Ovary (tissue), 3 donors: ENCODE results near the gene SLC39A7.

ENCODE experiments used
- CTCF ChIP-seq, 3 donors: fragments of 450-650 bp in 2 of 3; fragments of 200-600 bp in 1 of 3; IDR thresholded peaks; one replicate each; pipeline versions ENCODE4 v1.5.1 to v1.8.0; 2016 to 2022; ENCODE audit warnings: antibody characterized with exemption in 3 of 3, mild to moderate bottlenecking in 1 of 3
- EP300 ChIP-seq: sonication (generic); formaldehyde crosslinking; IDR thresholded peaks from one replicate; pipeline ENCODE4 v1.6.1; 2017; ENCODE audit warnings: antibody characterized with exemption
- POLR2A ChIP-seq: fragments of 450-650 bp; IDR thresholded peaks from one replicate; pipeline ENCODE4 v1.6.1; 2017; ENCODE audit warnings: antibody characterized with exemption, mild to moderate bottlenecking, moderate library complexity
- donor health status: DM: no; HTN: no; CAD: no.

GRCh38 chr6:33206864-33207551, 6.3 kb downstream of the SLC39A7 start:
- TF ChIP-seq CTCF (IDR thresholded peaks at IDR 0.05) = no peak
- TF ChIP-seq POLR2A = no peak
- TF ChIP-seq EP300 = no peak
